Hematopoietic multipotent progenitor cell treated with erythropoietin and hydrocortisone succinate and interleukin-3 and kit ligand, for 15 days (in vitro differentiated cells): ENCODE data around the gene RFNG.

Experiments used
- DNase-seq: peaks from one replicate; pipeline ENCODE4 v3.0.0-alpha.2; 2015; ENCODE audit warnings: low spot score

RFNG gene, protein sequence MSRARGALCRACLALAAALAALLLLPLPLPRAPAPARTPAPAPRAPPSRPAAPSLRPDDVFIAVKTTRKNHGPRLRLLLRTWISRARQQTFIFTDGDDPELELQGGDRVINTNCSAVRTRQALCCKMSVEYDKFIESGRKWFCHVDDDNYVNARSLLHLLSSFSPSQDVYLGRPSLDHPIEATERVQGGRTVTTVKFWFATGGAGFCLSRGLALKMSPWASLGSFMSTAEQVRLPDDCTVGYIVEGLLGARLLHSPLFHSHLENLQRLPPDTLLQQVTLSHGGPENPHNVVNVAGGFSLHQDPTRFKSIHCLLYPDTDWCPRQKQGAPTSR

DNA sequence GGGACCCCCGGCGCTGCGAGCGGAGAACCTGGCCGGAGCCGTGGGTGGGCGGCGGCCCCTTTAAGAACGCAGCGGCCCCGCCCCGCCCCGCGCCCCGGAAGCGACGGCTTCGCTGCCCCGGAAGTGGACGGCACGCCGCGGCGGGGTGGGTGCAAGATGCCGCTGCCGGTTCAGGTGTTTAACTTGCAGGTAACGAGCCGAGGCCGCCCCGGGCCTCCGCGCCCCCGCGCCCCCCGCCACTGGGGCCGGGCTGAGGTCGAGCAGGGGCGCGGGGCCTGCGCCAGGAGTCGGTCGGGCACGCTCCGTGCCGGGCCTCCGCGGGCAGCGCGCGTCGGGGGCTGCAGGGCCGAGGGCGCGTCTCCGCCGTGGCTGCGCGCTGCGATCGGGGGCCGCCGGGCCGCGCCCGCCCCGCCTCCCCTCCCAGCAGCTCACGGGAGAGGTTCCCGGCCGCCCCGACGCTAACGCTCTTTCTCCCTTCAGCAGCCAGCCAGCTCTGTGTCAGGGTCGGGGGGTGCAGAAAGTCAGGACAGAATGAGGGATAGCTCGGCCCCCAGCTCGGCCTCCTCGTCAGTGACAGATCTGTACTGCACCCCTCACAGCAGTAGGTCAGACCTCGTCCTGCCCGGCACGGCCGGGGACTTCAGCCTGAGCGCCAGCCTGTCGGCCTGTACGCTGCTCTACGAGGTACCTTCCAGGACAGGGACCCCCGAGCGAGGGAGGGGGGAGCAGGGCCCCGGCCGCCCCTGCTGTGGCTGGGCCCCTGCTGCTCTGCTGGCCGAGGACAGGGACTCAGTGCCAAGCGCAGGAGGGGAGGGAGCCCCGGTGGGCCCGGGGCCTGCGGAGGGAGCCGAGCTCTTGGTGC, at the start of gene RFNG, which contains the start of gene GPS1:
Gene RFNG (minus strand): TSS at position 36 of the 862 bp plus-strand sequence. CDS start 45 bp downstream, outside the sequence.
Gene GPS1 (plus strand): TSS at position 123 of the 862 bp plus-strand sequence. CDS start 34 bp downstream, at position 157.
- peak; percentile 79 for DNase-seq

DNA sequence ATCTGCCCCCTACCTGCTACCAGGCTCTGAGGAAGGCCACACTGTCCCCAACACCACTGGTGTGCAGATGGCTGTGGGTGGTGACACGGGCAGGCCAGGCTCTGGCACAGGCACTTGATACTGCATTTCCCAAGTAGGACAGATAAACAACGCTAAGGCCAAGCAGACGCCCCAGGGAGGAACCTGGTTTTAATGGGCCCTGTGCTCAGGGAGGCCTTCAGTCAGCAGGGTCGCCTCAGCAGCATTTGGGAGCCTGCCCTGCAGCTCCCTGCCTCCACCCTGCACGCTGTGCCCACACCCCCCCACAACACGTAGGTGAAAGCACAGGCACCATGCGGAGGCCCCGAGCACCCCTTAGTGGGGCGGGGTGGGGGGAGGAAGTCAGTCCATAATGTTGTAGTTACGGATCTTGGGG, 49.7 kb upstream of the RFNG start:
- DNase-seq = peak; percentile 26

DNA sequence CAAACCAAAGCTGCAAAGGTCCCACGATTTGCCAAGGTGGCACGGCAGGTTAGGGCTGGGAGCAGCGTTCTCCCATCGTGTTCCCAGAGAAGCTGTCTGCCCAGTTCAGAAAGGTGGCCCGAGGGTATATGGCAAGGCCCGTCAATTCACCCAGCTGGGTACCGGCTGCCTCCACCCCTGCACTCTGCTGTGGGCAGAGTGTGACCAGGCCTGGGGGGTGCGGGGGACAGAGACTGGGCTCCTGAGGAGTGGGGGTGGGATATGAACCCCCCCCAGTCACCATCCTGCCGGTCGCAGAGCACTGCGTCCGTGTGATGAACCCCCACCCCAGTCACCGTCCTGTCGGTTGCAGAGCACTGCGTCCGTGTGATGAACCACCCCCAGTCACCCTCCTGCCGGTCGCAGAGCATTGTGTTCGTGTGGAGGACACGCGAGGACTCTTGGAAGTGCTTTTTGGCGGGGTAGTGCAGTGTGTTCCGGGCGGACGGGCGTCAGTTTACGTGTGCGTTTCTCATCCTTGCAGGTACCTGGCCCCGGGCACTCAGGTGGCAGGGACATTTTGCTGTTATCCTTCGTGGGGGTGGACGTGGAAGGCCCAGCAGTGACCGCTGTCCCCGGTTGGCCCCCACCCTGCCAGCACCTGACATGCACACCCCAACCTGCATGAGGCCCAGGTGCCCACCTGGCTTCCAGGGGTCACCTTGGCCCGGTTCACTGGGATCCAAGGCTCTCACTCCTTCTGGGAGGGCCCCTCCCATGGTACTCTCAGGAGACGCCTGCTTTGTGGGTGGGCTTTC, 49.1 kb upstream of the RFNG start:
- DNase-seq = no peak

DNA sequence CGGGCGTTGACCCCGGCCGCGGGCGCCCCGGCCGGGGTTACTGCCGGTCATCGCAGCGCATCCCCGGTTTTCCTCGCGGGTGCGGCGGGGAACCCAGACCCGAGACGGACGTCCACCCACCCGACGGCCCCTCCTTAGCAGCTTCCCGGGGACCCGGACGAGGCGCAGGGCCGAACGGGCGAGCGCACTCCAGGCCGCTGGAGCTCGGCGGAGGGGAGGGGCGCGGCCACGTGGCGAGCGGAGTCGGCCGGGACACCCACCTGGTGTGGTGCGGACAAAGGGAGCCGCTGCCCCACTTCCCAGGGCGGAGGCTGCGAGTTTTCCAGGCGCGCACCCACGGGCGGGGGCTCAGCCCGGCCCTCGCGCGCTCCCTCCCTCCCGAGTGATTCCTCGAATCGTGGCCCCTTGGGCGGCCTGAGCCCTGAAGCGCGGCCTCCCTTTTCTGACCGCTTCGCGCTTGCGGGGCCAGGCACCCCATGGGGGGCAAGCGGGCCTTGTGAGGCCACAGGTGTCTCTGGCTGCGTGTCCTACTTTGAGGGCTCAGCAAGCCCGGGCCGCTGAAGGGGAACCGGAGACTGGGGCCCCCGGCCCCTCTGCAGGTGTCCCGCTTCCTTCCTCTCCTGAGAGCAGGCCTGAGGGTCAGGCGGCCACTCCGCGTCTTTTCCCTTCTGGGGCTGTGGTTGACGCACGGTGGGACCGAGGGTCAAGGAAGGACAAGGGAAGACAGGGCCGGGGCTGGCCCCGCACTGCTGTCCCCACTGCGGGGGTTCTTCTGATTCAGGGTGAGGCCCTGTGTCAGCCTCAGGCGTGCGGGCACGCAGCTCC, 47.5 kb upstream of the RFNG start:
- no peak for DNase-seq

DNA sequence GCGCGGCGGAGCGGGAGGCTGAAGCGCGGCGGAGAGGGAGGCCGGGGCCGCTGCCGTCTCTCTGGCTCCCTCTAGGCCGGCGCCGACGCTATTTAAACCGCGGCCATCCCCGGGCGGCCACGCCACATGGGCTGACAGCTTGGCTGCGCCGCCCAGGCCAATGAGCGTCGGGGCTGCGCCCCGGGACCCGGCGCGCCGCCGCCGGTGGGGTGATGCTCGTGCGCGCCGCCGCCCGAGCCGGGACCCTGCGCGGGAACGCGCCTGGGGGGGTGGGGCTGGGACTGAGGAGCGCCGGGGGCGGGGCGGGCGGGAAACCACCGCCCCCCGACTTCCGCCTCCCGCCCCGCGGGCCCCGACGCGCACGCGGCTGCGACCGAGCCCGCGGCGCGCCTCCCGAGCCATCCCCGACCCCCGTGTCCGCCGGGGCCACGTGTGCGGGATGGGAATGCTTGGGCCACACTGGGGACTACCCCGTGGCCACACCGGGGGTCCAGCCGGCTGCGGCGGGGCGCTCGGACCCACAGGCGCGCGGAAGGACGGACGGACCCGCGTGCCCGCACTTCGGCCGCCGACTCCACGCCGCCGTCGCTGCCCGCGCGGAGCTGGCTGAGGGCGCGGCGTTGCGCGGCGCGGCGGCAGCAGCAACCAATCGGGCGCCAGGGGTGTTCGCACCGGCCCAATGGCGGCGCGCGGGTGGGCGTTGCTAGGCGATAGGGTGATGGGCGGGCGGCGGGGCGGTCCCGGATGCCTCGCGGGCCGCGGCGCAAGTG, 46.7 kb upstream of the RFNG start, which contains the start of gene FASN:
Gene FASN (minus strand): TSS at position 68 of the 770 bp plus-strand sequence. CDS start 1,791 bp downstream, outside the sequence.
- peak; percentile 90 for DNase-seq

DNA sequence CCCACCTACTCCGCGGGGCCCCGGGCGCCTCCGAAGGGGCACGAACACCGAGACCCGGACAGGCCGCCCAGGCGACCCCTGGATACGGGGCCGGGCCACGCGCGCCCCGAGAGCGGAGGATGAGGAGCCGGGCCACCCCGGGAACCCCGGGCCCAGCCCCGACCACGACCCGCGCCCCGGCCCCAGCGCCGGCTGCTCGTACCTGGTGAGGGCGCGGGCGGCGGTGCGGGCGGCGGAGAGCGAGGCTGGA, 46.2 kb upstream of the RFNG start:
- no peak for DNase-seq

DNA sequence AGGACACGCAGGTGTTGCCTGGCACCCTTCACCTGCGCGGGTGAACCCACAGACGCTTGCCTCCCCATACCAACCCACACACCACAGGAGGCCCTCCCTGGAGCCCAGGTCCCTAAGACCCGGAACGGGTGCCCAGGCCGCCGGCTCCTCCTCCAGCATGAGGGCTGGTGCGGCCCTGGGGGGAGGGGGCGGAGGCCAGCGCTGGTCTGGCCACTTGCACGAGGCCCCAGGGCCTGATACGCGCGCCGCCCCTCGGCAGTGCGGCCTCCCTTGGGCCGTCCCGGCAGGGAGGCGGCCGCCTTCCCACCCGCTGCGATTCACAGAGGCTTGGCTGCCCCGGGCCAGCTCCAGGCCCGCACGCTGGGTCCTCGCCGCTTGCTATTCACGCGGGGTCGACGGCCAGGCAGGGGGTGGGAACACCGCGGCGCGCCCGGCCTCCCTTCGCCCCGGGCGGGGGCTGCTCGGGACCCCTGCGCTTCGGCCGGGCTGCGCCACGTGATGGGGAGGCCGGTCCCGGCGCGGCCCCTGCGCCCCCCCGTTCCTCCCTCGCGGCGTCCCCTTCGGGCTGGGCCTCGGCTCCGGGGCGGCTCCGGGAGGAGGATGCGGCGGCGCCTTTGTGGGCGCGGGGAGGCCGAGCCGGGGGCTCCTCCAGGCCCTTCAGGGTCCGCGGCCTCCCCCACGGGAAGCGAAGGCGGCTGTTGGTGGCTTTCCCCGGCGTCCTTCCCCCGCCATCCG, 45.7 kb upstream of the RFNG start:
- peak; percentile 9 for DNase-seq

DNA sequence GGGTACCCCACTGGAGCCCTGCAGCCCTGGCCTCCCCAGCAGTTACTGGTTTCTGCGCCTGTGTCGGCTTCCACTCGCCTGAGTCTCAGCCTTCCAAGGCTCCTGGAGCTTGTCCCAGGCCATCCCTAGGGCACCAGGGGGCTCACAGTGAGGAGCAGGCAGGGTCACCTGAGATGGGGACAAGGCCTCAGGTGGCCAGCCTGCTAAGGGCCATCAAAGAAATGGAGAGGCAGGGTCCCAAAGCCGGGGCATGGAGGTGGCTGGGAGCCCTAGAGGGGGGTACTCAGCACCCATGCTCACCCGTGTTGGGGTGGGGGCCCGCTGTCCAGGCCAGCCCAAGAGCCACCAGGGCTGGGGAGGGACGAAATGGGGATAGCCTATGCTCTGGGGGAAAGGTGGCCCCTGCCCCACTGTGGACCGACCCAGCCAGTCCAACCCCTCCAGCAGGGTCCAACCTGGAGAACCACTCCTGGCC, 45.1 kb upstream of the RFNG start:
- no peak for DNase-seq

DNA sequence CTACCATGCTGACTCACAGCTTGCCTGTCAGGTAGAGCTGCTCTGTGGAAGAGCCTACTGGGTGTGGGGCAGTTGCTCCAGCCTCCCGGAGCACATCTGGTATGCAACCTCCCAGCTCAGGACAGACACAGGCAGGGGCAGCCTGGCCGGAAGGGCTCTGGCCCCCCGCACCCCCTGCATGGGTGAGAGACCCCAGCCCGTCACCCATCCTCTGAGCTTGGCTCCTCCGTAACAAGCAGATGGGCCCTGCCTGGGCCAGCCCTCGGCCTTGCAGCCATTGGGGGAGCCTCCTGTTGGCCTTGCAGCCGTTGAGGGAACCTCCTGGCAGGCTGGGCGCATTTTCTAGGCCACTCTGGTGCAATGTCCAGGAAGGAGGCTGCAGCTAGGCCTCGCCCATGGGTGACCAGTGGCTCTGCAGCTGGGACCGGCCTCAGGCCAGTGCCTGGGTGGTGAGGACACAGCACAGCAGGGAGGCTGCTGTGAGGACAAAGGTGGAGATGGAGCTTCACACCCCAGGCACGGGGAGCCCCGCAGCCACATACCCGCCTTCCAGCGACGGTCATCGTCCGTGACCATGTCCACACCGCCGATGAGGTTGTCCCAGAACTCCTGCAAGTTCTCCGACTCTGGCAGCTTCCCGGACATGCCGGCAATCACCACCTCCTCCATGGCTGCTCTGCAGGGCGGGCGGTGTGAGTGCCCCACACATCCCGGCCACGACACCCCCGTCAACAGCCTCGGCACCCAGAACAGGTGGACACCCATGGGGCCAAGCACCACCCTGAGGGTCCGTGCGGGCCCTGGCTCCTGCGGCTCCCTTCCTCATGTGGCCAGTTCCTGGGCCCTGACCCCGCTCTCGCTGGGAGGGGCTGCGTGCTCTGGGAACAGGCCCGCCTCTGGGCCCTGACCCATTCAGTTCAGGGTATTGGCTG, 44.4 kb upstream of the RFNG start:
- DNase-seq = no peak

DNA sequence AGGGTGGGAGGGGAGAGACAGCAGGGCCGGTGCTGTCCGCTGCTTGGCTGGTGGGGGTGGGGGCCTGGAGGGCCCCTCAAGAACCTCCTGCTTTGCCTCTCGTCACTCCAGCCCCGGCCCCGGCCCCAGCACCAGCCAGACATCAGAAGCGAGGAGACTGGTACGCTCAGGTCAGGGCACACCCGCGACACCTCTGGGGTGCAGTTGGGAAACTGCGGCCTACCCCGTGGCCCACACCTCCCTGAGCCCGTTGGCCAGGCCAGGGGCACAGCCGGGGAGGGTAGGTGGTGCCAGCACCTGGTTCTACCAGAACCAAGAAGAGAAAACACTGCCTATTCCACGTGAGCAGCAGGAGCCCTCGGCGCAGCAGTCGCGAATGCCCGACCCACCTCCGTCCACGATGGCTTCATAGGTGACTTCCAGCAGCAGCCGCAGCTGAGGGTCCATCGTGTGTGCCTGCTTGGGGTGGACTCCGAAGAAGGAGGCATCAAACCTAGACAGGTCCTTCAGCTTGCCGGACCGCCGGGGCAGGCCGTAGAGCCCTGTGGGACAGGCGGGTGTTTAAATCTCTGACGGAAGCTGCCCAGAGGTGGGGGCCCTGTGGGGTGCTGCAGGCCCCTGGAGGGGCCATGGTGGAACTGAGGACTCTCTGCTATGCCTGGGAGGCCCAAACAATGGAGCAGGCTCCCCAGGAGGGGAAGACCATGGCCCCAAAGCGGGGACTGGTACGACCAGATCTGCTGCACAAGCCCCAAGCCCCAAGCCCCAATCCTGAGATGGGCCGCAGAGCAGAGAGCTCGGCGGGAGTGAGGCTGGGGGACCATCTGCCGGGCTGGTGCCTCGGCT, 43.5 kb upstream of the RFNG start:
- DNase-seq = no peak

DNA sequence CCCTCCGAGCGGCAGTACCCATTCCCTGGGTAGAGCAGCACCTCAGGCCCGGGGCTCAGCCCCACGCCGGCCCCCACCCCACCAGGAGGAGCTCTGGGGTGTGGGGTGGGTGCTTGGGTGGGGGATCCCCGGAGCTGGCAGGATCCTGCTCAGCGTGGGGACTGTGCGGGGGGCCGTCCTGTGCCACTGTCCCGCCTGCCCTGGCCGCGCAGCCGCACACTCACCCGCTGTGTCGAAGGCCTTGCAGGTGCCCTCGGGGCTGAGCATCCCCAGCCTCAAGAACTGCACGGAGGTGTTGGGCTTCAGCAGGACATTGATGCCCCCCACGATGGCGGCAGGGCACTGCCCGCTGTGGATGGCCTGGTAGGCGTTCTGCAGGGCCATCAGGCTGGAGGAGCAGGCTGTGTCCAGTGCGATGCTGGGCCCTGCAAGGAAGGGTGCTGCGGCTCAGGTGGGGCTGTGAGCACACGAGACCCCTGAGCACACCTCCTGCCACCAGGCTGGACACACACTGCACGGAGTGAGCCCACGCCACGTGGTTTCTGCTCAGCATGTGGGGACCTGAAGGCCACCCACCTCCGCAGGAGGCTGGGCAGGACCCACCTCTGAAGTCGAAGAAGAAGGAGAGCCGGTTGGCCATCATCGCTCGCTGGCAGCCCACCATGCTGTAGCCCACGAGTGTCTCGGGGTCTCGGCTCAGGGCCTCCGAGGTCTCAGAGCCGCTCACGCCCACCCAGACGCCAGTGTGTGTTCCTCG, 41.6 kb upstream of the RFNG start:
- DNase-seq = no peak

DNA sequence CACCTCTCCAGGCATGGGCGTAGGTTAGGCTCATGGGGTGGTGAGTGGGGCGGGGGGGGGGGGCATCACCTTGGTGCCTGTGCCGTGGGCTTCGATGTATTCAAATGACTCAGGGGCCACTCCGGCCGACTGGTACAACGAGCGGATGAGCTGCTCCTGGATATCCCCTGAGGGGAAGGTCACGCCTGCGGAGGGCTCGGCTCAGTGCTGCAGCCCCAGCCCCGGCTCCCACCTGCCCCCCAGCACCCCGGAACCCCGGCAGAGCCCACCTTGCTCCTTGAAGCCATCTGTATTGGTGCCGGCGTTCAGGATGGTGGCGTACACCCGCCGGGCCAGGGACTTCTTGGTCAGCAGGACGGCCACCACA, 41.0 kb upstream of the RFNG start:
- DNase-seq = no peak

DNA sequence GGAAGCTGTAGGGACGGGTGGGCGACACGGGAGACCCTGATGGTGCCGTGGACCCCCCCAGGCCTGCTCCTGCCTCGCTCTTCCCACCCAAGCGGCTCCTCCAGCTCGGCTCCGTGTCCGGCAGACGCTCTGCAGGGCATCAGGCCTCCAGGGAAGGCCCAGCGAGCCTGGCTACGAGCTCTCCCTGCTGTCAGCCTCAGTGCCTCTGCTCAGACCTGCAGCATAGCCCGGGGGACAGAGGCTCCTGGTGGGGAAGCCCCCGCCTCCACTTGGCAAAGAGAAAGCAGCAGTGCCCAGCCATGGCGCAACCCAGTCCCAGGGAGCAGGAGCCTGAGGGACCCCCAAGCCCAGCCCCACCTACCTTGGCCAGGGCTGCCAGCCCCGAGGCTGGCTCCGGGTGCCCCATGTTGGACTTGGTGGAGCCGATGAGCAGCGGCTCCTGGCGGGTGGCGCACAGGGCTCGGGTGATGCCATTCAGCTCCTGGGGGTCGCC, 40.5 kb upstream of the RFNG start:
- DNase-seq = no peak

DNA sequence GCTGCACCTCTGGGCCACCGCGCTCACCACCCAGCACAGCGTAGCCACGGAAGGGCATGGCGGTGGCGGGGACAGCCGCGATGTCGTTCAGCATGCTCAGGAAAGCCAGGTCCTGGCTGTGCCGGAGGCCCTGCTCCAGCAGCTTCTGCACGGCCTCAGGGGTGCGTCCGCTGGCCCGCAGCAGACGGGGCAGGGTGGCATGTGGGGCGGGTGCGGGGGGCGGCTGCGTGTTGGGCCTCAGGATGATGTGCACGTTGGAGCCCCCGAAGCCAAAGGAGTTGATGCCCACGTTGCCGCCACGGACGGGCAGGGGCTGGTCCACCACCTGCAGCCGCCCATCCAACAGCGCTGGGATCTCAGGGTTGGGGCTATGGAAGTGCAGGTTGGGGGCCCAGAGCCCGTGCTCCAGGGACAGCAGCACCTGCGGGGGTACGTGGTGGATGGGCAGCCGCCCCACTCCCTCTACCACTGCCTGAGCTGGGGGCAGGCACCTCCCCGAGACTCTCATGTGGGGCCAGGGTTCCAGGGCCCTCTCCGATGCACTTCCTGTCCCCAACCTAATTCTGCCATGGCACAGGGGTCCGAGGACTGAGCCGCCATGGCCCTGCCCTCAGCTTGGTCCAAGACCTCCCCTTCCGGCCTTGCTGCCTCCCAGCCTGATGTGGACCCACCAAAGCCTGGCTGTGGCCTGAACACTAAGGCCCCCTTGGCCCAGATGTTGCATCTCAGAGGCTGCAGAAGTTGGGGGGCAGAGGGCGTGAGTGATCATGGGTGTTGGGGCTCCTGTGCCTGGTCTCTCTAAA, 39.9 kb upstream of the RFNG start:
- no peak for DNase-seq

DNA sequence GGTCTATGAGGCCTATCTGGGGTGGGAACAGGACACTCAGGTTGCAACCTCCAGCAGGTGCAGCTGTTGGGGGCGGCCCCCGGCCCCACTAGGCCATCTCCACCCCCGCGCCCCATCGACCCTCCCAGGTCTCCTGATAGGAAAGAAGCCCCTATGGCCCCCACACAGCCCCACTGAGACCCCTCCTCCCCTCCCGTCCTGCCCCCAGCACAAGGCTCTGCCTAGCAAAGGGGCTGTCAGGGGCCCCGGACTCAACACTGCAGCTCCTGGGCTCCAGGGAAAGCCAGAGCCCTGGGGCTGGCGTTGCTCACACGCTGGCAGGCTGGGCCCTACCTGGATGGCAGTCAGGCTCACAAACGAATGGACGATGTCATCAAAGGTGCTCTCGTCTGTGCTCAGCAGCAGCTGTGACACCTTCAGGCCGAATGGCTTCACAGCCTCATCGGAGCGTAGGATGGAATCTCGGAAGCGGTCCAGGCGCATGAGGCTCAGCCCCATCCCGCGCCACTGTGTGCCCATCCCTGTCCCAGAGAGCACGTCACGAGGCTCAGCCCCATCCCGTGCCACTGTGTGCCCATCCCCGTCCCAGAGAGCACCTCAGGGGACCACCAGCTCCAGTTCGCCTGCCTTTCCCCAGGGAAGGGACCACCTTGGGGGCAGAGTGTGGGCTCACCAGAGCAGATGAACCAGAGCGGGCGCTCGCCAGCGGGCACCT, 39.1 kb upstream of the RFNG start:
- no peak for DNase-seq
